Kidney tubule cell (primary cell): ENCODE results near the gene CRYBG1.
"Not testable (repeated sequence)": the region's sequence is repeated elsewhere in the genome, so short reads cannot be mapped to it uniquely, and the experiment has no call there.

Experiments
- DNase-seq: peaks from one replicate; pipeline ENCODE4 v3.0.0-alpha.2; 2018; ENCODE audit warnings: low spot score

Gene CRYBG1

DNA sequence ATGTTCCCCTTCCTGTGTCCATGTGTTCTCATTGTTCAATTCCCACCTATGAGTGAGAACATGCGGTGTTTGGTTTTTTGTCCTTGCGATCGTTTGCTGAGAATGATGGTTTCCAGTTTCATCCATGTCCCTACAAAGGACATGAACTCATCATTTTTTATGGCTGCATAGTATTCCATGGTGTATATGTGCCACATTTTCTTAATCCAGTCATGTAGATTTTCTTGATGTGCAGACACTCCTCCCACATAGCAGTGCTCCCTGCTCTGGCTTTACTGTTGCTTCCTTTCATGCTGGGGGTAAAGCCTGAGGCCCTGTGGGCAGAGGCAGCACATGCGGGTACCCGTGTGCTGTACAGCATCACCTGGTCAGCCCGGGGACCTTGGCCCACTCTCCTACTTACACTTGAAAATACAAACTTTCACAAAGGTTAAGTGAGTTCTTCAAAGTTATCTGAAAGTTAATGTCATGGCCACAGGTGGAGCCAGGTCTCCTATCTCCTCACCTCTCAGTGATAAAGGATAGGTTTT, 188.5 kb downstream of the CRYBG1 start:
- DNase-seq, result not testable (repeated sequence)

DNA sequence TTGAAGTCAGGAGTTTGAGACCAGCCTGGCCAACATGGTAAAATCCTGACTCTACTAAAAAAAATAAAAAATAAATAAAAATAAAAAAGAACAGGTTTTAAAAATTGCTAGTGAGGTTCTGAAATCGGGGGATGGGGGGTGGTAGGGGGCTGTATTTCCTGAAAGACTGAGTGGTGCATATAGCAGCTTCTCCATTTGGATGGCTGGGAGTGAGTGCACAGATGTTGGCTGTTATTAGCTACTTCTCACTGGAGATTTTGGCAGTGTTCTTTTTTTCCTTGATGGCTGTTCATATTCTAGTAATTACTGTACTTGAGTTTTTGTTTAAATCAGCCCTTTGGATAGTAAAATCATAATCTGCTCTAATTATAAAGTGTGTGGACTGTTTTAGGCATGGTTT, 189.0 kb downstream of the CRYBG1 start:
- no peak for DNase-seq

DNA sequence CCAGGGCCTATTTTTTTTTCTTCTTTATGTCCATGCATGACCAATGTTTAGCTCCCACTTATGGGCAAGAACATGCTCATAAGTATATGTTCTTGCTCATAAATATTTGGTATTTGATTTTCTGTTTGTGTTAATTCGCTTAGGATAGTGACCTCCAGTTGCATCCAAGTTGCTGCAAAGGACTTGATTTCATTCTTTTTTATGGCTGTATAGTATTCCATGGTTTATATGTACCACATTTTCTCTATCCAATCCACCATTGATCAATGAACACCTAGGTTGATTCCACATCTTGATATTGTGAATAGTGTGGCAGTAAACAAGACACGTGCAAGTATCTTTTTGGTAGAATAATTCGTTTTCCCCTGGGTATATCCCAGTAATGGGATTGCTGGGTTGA, 190.6 kb downstream of the CRYBG1 start:
- DNase-seq, result no peak

- peak; percentile 43 for DNase-seq
Observed at GRCh38 chr6:106553440-106553839, 192.9 kb downstream of the CRYBG1 start.

- no peak for DNase-seq
Observed at GRCh38 chr6:106555767-106556166, 195.2 kb downstream of the CRYBG1 start.

DNA sequence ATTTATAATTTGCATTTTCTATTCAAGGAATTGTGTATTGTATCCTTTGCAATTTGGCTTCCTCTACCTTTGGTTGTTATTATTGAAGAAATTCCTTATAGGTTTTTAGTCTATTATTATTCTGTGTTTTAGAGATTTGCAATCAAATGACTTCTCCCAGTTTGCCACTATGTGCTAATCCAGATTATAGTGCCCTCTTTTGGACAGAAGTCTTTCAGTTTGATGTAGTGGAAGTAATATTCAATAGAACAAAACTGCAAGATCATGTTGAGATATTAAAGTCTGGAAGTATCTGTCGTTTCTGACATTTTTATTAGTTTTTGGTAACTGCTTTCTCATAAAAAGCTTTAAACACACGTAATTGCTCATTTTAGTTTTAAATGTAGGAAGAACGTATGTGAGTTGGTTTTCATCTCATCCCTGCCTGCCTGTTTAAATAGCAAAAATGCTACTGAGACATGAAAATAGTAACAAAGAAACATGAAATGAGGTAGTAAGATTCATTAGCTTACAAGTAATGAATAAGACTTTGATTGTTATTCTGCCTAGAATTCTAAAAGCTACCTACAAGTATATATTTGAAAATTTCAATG, 195.9 kb downstream of the CRYBG1 start:
- DNase-seq, result no peak

- no peak for DNase-seq
Observed at GRCh38 chr6:106557837-106558236, 197.3 kb downstream of the CRYBG1 start.

DNA sequence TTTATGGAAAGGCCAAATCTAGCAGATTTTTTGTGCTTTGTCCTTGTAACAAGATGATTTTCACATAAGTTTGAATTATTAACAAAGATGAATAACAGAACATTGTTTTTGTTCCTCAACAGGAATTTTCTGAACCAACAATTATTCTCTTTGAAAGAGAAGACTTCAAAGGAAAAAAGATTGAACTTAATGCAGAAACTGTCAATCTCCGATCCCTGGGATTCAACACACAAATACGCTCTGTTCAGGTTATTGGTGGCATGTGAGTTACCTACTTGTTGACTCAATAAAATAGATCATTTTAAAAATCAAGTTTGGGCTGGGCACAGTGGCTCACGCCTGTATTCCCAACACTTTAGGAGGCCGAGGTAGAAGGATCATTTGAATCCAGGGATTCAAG, 197.8 kb downstream of the CRYBG1 start:
- DNase-seq, result no peak

- DNase-seq, result not testable (repeated sequence)
Observed at GRCh38 chr6:106559659-106560058, 199.1 kb downstream of the CRYBG1 start.

- no peak for DNase-seq
Observed at GRCh38 chr6:106560996-106561685, 200.6 kb downstream of the CRYBG1 start.

DNA sequence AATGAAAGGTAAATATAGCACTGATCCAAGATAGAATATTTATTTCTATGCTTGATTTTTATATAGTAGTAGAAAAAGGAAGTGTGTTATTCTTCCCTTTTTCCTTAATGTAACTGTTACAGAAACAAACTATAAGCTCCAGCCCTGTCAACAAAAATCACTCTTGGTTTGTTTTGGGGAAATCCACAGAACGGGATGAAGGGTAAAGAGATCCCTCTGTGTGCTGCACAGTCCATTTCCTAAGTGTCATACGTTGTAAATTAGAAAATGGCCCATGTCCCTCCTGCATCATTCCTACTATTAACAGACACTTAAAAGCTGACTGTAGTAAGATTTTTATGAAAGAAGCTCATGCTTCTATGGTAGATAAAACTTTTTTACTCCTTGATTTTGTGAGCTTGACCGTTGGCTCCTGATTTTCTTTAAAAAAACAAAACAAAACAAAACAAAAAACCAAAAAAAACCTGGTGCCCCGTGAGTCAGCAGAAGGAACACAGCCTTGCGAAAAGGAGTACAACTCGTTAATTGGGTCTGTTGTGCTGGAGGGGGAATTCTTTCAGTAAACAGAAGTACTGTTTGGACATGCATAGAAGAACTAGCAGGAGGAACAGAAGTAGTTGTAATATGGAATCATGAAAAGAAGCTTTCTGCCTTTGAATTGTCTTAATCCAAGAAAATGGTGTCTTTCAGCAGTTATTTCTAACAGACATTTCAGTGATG, 201.3 kb downstream of the CRYBG1 start:
- no peak for DNase-seq

- DNase-seq, result no peak
Observed at GRCh38 chr6:106563614-106564013, 203.1 kb downstream of the CRYBG1 start.

- no peak for DNase-seq
Observed at GRCh38 chr6:106564476-106564875, 204.0 kb downstream of the CRYBG1 start.

DNA sequence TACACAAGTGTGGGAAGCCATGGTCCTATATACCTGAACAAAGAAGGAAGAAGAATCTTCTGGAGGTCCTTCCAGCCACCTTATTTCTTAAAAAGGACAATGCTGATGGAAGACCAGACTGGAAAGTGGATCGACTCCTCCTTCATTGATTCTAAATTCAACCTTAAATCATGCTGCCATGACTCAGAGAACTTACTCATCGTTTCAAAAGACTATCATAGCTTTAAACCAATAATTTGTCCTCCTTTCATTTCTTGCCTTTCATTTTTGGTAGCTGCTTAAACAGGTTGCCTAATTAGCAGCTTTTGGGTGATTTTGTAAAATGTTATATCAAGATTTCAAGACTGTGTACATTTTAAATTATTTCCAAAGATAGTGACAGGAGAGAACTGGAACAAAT, 208.0 kb downstream of the CRYBG1 start:
- DNase-seq, result no peak

GRCh38 chr6:106569428-106569827, 208.9 kb downstream of the CRYBG1 start:
- DNase-seq, result no peak

GRCh38 chr6:106572436-106572835, 211.9 kb downstream of the CRYBG1 start:
- no peak for DNase-seq

DNA sequence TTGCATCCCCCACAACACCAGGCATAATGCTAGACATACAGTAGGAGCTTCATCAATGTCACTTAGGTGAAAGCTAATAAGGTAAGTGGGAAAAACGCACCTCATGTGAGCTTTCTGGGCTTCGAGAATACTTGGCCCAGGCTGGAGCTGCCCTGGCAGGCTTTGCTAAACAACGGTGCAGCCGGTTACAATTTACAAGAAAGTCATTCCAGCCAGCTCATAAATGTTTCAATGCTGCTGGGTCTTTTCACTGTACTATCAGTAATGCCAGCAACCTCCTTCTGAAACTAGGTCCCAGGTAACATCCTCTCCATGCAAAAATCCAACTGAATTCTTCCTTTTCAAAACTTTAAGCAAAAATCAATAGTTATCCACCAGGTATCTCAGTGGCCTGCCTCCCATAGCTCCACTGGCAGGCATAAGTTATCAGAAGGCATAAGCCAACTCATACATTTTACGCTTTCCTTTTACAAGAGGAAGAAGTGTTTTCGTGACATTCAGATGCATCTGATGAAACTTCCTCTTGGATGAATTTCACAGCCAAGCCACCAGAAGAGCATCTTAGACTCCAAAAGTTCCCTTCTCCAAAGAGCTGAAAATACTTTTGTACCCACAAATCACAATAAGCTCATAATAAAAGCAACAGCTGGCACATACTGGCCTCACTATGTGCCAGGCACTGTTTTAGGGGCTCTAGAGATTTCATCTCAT, 212.5 kb downstream of the CRYBG1 start:
- DNase-seq, result no peak

GRCh38 chr6:106574741-106575458, 214.4 kb downstream of the CRYBG1 start:
- peak; percentile 82 for DNase-seq

- no peak for DNase-seq
Observed at GRCh38 chr6:106579281-106579680, 218.8 kb downstream of the CRYBG1 start.

DNA sequence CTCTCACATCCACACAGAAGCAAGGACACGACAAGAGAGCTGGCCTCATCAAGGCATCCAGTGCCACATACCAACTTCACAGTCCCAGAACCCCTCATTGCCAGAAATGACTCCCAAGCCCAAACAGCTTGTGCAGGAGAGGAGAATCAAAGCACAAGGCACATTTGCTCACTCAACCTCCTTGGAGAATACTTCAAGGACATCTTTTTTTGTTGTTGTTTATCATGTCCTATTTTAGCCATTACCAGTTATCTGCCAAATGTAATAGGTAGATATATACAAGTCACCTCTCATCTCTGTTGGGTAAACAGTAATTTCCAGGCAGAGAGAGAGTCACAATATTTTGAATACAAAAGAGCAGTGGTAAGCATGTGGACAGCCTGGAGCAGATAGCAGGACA, 221.0 kb downstream of the CRYBG1 start:
- no peak for DNase-seq

GRCh38 chr6:106586815-106587415, 226.4 kb downstream of the CRYBG1 start:
- DNase-seq, result no peak
